Fibroblast of upper back skin (primary cell): ENCODE measurements around the gene ULBP1.
"Not testable (repeated sequence)": the region's sequence is repeated elsewhere in the genome, so short reads cannot be mapped to it uniquely, and the experiment has no call there.

Source experiments
- DNase-seq: peaks from one replicate; pipeline ENCODE4 v3.0.0-alpha.2; 2013

The ULBP1 gene

GRCh38 chr6:150008588-150008987, 44.8 kb downstream of the ULBP1 start:
- no peak for DNase-seq

- not testable (repeated sequence) for DNase-seq
These were observed 49.4 kb downstream of the ULBP1 start for GRCh38 chr6:150012846-150013784.

- DNase-seq: not testable (repeated sequence)
These were observed 50.3 kb downstream of the ULBP1 start for GRCh38 chr6:150013785-150014622.

GRCh38 chr6:150014623-150015280, 51.0 kb downstream of the ULBP1 start:
- not testable (repeated sequence) for DNase-seq

GRCh38 chr6:150015281-150016001, 51.7 kb downstream of the ULBP1 start:
- DNase-seq: not testable (repeated sequence)

GRCh38 chr6:150016324-150017185, 52.8 kb downstream of the ULBP1 start:
- DNase-seq: peak; percentile 64

- DNase-seq: not testable (repeated sequence)
These were observed 53.4 kb downstream of the ULBP1 start for GRCh38 chr6:150017186-150017521.

GRCh38 chr6:150018846-150019580, 55.3 kb downstream of the ULBP1 start:
- DNase-seq: no peak

GRCh38 chr6:150021870-150022269, 58.1 kb downstream of the ULBP1 start:
- not testable (repeated sequence) for DNase-seq
